GM12878 (cell line): ENCODE data around the gene SOST.

Experiments
- CTCF ChIP-seq, 3 experiments: IDR thresholded peaks in 2 of 3; conservative IDR thresholded peaks in 1 of 3; 2 replicates each; pipeline ENCODE4 v1.5.1; 2011; ENCODE audit warnings: low read depth in 3 of 3, low read length in 3 of 3, mild to moderate bottlenecking in 3 of 3, control low read depth in 2 of 3, moderate library complexity in 2 of 3, inconsistent platforms in 1 of 3, mixed read lengths in 1 of 3; ENCODE audit not compliant: control insufficient read depth in 2 of 3, insufficient read depth in 1 of 3; ENCODE audit errors: extremely low read depth in 1 of 3
- GABPA ChIP-seq: IDR thresholded peaks from 2 replicates; pipeline ENCODE4 v1.6.1; 2014; ENCODE audit warnings: antibody characterized with exemption, low read depth, mild to moderate bottlenecking, inconsistent platforms
- NFYB ChIP-seq: IDR thresholded peaks from 2 replicates; pipeline ENCODE4 v1.6.1; 2011; ENCODE audit warnings: low read depth, mild to moderate bottlenecking, low read length, improper control_type of control experiment, moderate library complexity; ENCODE audit not compliant: insufficient read depth
- POLR2AphosphoS5 ChIP-seq: IDR thresholded peaks from 2 replicates; pipeline ENCODE4 v1.6.1; 2011; ENCODE audit warnings: mild to moderate bottlenecking, low read length, inconsistent platforms
- RELA ChIP-seq: fragments of 450-650 bp; IDR thresholded peaks from 2 replicates; pipeline ENCODE4 v1.8.0; 2014; ENCODE audit warnings: borderline replicate concordance; ENCODE audit not compliant: partially characterized antibody
- SRF ChIP-seq, 2 experiments: IDR thresholded peaks; 2 replicates each; pipeline ENCODE4 v1.6.1; 2011; ENCODE audit warnings: low read depth in 2 of 2, low read length in 2 of 2, mild to moderate bottlenecking in 1 of 2, moderate library complexity in 1 of 2
- YY1 ChIP-seq: IDR thresholded peaks from 2 replicates; pipeline ENCODE4 v1.6.1; 2011; ENCODE audit warnings: low read depth, mild to moderate bottlenecking, low read length
- ZNF274 ChIP-seq: IDR thresholded peaks from one replicate; pipeline ENCODE4 v1.8.0; 2011; ENCODE audit not compliant: insufficient read length, insufficient read depth
- ZSCAN29 ChIP-seq: fragments of 450-650 bp; IDR thresholded peaks from 2 replicates; pipeline ENCODE4 v1.6.1; 2017; ENCODE audit warnings: mild to moderate bottlenecking, moderate library complexity

GRCh38 chr17:43758497-43759174 is at the start of gene SOST:
- TF ChIP-seq ZNF274 (no peak), POLR2AphosphoS5 (no peak), GABPA (no peak), SRF (IDR thresholded peaks at IDR 0.05; ENCODE audit: low read depth in 2 of 2, low read length in 2 of 2) (no peak), CTCF (IDR thresholded peaks at IDR 0.05 in 2 of 3, conservative IDR thresholded peaks at IDR 0.05 in 1 of 3; ENCODE audit: control insufficient read depth in 2 of 3, extremely low read depth in 1 of 3, insufficient read depth in 1 of 3, low read depth in 3 of 3, low read length in 3 of 3) (no peak), NFYB (no peak), YY1 (no peak), ZSCAN29 (no peak), RELA (no peak)
